Neural cell (in vitro differentiated cells): ENCODE data around the gene TAPBPL.

Experiments
- CTCF ChIP-seq: fragments of 450-650 bp; IDR thresholded peaks from 2 replicates; pipeline ENCODE4 v1.5.1; 2014; ENCODE audit warnings: antibody characterized with exemption, mild to moderate bottlenecking, moderate library complexity; ENCODE audit not compliant: poor library complexity, severe bottlenecking
- POLR2AphosphoS5 ChIP-seq: IDR thresholded peaks from 2 replicates; pipeline ENCODE4 v1.6.1; 2012

GRCh38 chr12:6444704-6445688 is 6.8 kb upstream of the TAPBPL start, which contains the start of gene CD27:
- TF ChIP-seq POLR2AphosphoS5, result no peak
- no peak for TF ChIP-seq CTCF
